SK-N-MC (cell line): ENCODE data around the gene ATF3.

Source experiments
- EZH2 ChIP-seq: fragments of 200-600 bp; sonication (generic); IDR thresholded peaks from one replicate; pipeline ENCODE4 v1.6.1; 2017; ENCODE audit warnings: antibody characterized with exemption
- FOXP2 ChIP-seq: optimal IDR thresholded peaks from 2 replicates; pipeline ENCODE3; 2011; ENCODE audit warnings: mild to moderate bottlenecking, moderate library complexity; ENCODE audit not compliant: insufficient read depth; ENCODE audit errors: extremely low read length, control extremely low read depth
- POLR2AphosphoS5 ChIP-seq: IDR thresholded peaks from 2 replicates; pipeline ENCODE4 v1.6.1; 2012; ENCODE audit warnings: mild to moderate bottlenecking, low read depth, low read length, borderline replicate concordance

- TF ChIP-seq POLR2AphosphoS5 = no peak
- no peak for TF ChIP-seq EZH2
- no peak for TF ChIP-seq FOXP2
Observed at GRCh38 chr1:212644866-212645545, 36.4 kb downstream of the ATF3 start.
